Measurements from ENCODE around the gene ADARB2.

- TF ChIP-seq CTCF (IDR thresholded peaks at IDR 0.05 in 2 of 3, conservative IDR thresholded peaks at IDR 0.05 in 1 of 3; ENCODE audit: control insufficient read depth in 2 of 3, extremely low read depth in 1 of 3, insufficient read depth in 1 of 3, low read depth in 3 of 3, low read length in 3 of 3) = no peak
- no peak for TF ChIP-seq RELA (IDR thresholded peaks at IDR 0.05; ENCODE audit: borderline replicate concordance, partially characterized antibody)
- TF ChIP-seq NR2C2 (IDR thresholded peaks at IDR 0.05; ENCODE audit: borderline replicate concordance, control insufficient read depth, insufficient read length, low read depth) = no peak
- no peak for TF ChIP-seq FOXK2 (IDR thresholded peaks at IDR 0.05)
- no peak for TF ChIP-seq HDGF (IDR thresholded peaks at IDR 0.05)
- TF ChIP-seq FOS (IDR thresholded peaks at IDR 0.05; ENCODE audit: borderline replicate concordance, extremely low read depth, insufficient read length) = no peak
- TF ChIP-seq EZH2 (IDR thresholded peaks at IDR 0.05; ENCODE audit: borderline replicate concordance, control insufficient read depth, low read depth, low read length) = no peak
- TF ChIP-seq EP300 (IDR thresholded peaks at IDR 0.05; ENCODE audit: borderline replicate concordance in 1 of 2, control insufficient read depth in 1 of 2, low read depth in 2 of 2, low read length in 2 of 2) = no peak
- TF ChIP-seq ZZZ3 (IDR thresholded peaks at IDR 0.05; ENCODE audit: control insufficient read depth, insufficient read length, low read depth) = no peak
- TF ChIP-seq HSF1 (IDR thresholded peaks at IDR 0.05; ENCODE audit: low read depth, low read length) = no peak
- TF ChIP-seq ESRRA (IDR thresholded peaks at IDR 0.05; ENCODE audit: low read length) = no peak
These were observed 224.1 kb downstream of the ADARB2 start for GRCh38 chr10:1513221-1513620.

All from GM12878 (cell line).